Neural progenitor cell (in vitro differentiated cells): Measurements from ENCODE around the gene CRCP.

Experiments
- CTCF ChIP-seq: fragments of 200-600 bp; sonication (generic); IDR thresholded peaks from 2 replicates; pipeline ENCODE4 v1.5.1; 2017; ENCODE audit warnings: antibody characterized with exemption, mild to moderate bottlenecking
- EZH2 ChIP-seq: fragments of 200-600 bp; sonication (generic); IDR thresholded peaks from 2 replicates; pipeline ENCODE4 v1.6.1; 2017; ENCODE audit warnings: antibody characterized with exemption, mild to moderate bottlenecking, moderate library complexity
- EZH2phosphoT487 ChIP-seq: fragments of 200-600 bp; sonication (generic); IDR thresholded peaks from 2 replicates; pipeline ENCODE4 v1.6.1; 2017; ENCODE audit warnings: antibody characterized with exemption

GRCh38 chr7:66119245-66119850 lies 4.7 kb downstream of the CRCP start:
- TF ChIP-seq CTCF (no peak), EZH2 (no peak), EZH2phosphoT487 (no peak)
